HG02840 (cell line): ENCODE data around the gene PHACTR3.
"Not testable (repeated sequence)": the region's sequence is repeated elsewhere in the genome, so short reads cannot be mapped to it uniquely, and the experiment has no call there.

Source experiments
- ATAC-seq: cut with Tn5 transposase; IDR thresholded peaks from one replicate; pipeline ENCODE4 v1.9.1; 2021; ENCODE audit warnings: mild to moderate bottlenecking, moderate library complexity, moderate number of reproducible peaks; ENCODE audit not compliant: unreplicated experiment, low FRiP score

The PHACTR3 gene

GRCh38 chr20:59617221-59617620, 12.9 kb downstream of the PHACTR3 start:
- ATAC-seq: no peak

- no peak for ATAC-seq
Observed at GRCh38 chr20:59618131-59618530, 13.8 kb downstream of the PHACTR3 start.

GRCh38 chr20:59618585-59618984, 14.2 kb downstream of the PHACTR3 start:
- ATAC-seq: not testable (repeated sequence)

- no peak for ATAC-seq
Observed at GRCh38 chr20:59620860-59621505, 16.6 kb downstream of the PHACTR3 start.

- no peak for ATAC-seq
Observed at GRCh38 chr20:59622496-59622895, 18.2 kb downstream of the PHACTR3 start.

- no peak for ATAC-seq
Observed at GRCh38 chr20:59623133-59623532, 18.8 kb downstream of the PHACTR3 start.

- no peak for ATAC-seq
Observed at GRCh38 chr20:59623583-59623982, 19.2 kb downstream of the PHACTR3 start.

GRCh38 chr20:59624401-59624800, 20.1 kb downstream of the PHACTR3 start:
- ATAC-seq: no peak

GRCh38 chr20:59625214-59625922, 21.0 kb downstream of the PHACTR3 start:
- no peak for ATAC-seq

- no peak for ATAC-seq
Observed at GRCh38 chr20:59627298-59627697, 23.0 kb downstream of the PHACTR3 start.

- ATAC-seq: no peak
Observed at GRCh38 chr20:59628171-59628570, 23.8 kb downstream of the PHACTR3 start.

GRCh38 chr20:59629141-59630045, 25.1 kb downstream of the PHACTR3 start:
- no peak for ATAC-seq

GRCh38 chr20:59630526-59630925, 26.2 kb downstream of the PHACTR3 start:
- ATAC-seq: no peak

- no peak for ATAC-seq
Observed at GRCh38 chr20:59631751-59632540, 27.6 kb downstream of the PHACTR3 start.

- ATAC-seq: no peak
Observed at GRCh38 chr20:59632541-59633113, 28.3 kb downstream of the PHACTR3 start.

- no peak for ATAC-seq
Observed at GRCh38 chr20:59633656-59634251, 29.4 kb downstream of the PHACTR3 start.

GRCh38 chr20:59634435-59635005, 30.2 kb downstream of the PHACTR3 start:
- ATAC-seq: no peak

- no peak for ATAC-seq
Observed at GRCh38 chr20:59636766-59637370, 32.5 kb downstream of the PHACTR3 start.

GRCh38 chr20:59640267-59640666, 35.9 kb downstream of the PHACTR3 start:
- no peak for ATAC-seq
